AG09309 (cell line): Measurements from ENCODE around the gene NDUFA12.

Experiments used
- DNase-seq: peaks from one replicate; pipeline ENCODE4 v3.0.0-alpha.2; 2010; ENCODE audit warnings: low read depth
- H3K4me3 ChIP-seq: 2 replicates; pipeline ENCODE4 v1.5.1; 2011; ENCODE audit warnings: mild to moderate bottlenecking, low read depth, low read length, moderate library complexity; ENCODE audit not compliant: control insufficient read depth
- TF ChIP-seq, protein P1 (sequence below): IDR thresholded peaks from 2 replicates; pipeline ENCODE4 v1.5.1; 2011; ENCODE audit warnings: mild to moderate bottlenecking, low read depth, low read length, inconsistent platforms; ENCODE audit not compliant: insufficient read depth, control insufficient read depth; ENCODE audit errors: missing control alignments

NDUFA12 gene

DNA sequence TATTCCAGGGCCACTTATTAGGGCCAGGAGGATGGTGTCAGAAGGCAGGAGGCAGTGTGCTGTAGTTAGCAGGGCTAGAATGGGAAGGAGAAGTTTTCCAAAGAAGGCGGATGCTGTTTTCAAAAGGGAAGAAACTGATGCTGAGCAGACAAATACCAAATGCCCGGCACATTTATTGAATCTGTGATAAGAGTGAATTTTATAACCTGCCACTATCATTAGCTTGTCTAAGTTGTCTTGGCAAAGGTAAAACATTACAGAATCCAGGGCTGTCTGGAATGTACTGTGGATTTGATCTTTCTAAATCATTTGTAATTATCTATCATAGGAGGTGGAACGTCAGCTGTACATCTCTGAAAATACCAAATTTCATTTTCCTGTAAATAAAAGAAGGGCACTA lies 40.8 kb downstream of the NDUFA12 start:
- H3K4me3 ChIP-seq, result no peak overlapping the region
- TF ChIP-seq, protein P1, sequence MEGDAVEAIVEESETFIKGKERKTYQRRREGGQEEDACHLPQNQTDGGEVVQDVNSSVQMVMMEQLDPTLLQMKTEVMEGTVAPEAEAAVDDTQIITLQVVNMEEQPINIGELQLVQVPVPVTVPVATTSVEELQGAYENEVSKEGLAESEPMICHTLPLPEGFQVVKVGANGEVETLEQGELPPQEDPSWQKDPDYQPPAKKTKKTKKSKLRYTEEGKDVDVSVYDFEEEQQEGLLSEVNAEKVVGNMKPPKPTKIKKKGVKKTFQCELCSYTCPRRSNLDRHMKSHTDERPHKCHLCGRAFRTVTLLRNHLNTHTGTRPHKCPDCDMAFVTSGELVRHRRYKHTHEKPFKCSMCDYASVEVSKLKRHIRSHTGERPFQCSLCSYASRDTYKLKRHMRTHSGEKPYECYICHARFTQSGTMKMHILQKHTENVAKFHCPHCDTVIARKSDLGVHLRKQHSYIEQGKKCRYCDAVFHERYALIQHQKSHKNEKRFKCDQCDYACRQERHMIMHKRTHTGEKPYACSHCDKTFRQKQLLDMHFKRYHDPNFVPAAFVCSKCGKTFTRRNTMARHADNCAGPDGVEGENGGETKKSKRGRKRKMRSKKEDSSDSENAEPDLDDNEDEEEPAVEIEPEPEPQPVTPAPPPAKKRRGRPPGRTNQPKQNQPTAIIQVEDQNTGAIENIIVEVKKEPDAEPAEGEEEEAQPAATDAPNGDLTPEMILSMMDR, result no peak
- no peak for DNase-seq

GRCh38 chr12:94961911-94962310 lies 41.6 kb downstream of the NDUFA12 start:
- DNase-seq, result no peak
- TF ChIP-seq, protein P1, result no peak
- H3K4me3 ChIP-seq, result no peak overlapping the region

DNA sequence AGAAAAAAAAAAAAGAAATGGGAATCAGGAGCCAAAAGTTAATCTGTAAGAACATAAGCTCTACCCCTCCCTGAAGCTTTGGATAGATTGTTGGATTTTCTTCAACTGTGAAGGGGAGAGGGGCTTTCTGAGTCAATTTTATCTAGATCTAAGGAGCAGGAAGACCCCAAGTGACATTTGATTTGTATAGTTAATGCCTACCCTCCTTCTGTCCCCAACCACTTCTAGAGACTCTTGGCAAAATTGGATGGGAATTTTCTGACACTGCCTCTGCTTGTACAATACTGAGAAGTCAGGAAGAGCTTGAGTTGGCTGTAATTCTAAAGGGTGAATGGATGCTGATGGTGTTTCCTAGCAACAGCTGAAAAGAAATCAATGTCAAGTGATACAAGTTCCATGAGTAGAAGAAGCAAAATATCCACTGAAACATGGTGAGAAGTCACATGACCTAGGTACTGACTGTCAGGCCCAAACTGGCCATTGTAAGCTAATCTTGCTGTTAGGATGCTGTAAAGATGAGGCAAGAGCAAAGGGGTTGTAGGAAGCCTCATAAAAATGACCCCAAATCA lies 42.2 kb downstream of the NDUFA12 start:
- no peak for DNase-seq
- TF ChIP-seq, protein P1, result no peak

GRCh38 chr12:94957006-94957405 lies 46.5 kb downstream of the NDUFA12 start:
- TF ChIP-seq, protein P1, result no peak
- no peak overlapping the region for H3K4me3 ChIP-seq
- DNase-seq, result no peak

More for the DNA sequence above, 42.2 kb downstream of the NDUFA12 start:
- H3K4me3 ChIP-seq, result no peak overlapping the region

DNA sequence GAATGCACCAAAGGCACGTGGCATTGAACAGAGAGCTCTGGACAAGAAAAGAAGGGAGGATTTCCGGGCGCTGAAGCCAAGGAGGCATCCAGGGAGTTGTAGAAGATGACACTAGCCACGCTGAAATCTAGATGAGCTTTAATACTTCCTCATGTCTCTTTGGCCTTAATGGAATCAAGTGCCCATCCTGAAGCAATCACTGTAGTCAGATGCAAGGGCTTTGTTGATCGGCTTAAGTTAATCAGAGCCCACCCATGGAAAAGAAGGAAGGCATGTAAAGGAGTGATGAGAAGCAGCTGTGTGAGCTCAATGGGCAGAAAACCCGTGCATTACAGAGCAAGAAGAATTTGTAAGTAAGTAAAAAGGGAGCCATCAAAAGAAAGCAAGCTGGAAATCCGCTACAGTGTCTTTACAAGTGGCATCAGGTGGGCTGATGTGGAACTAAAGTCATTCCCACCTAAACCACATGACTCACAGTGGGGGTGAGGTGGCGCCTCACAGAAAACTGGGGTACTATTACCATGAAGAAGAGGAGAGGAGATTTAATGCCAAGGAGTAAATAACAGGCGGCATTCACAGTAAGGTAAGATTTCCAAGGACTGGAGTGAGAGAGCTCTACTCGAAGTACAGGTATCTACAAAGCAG lies 48.4 kb downstream of the NDUFA12 start:
- TF ChIP-seq, protein P1, result no peak
- DNase-seq, result no peak
- H3K4me3 ChIP-seq, result no peak overlapping the region

DNA sequence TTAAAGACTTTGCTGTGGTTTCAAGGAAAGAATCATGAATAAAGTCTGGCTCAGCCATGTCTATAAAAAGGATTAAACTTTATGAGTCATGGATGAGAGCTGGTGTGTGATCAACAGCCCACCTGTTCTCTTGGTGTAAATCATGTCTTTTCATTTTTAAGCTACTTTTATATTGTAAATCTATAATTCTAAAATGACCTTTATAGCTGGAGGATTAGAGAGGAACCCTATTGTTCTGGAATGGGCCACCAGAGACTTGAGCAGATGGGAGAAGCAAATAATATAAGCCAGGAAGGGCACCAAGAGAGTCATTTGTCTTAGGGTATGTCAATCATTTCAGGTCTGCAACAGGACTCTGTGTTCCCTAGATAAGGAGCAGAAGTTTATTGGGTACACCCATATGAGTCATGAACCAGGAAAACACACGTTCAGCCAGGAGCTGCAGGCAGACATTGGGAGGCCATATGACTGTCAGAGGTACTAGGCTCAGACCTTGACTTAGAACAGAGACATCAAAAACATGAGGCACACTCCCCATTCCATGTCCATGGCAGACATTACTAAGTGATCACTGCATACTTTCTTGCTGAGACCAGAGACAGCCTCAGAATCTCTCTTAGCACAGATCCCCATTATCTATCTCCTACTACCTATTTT lies 49.3 kb downstream of the NDUFA12 start:
- TF ChIP-seq, protein P1, result no peak
- no peak overlapping the region for H3K4me3 ChIP-seq
- peak; percentile 8 for DNase-seq
